GM10266 (cell line): ENCODE measurements around the gene PSMA8.
"Not testable (repeated sequence)": the region's sequence is repeated elsewhere in the genome, so short reads cannot be mapped to it uniquely, and the experiment has no call there.

ENCODE experiments used
- DNase-seq: peaks from one replicate; pipeline ENCODE4 v3.0.0; 2012; ENCODE audit errors: extremely low spot score
- CTCF ChIP-seq: IDR thresholded peaks from 2 replicates; pipeline ENCODE4 v1.5.1; 2012; ENCODE audit warnings: mild to moderate bottlenecking, low read depth; ENCODE audit not compliant: control insufficient read depth, insufficient read depth; ENCODE audit errors: missing control alignments

Gene PSMA8

GRCh38 chr18:26226229-26227050, 92.8 kb downstream of the PSMA8 start, which contains the start of gene TAF4B:
TSS of gene TAF4B (plus strand) at chr18:26226445. CDS start at chr18:26226934, 489 bp downstream.
- DNase-seq: peak; percentile 91
- TF ChIP-seq CTCF: no peak

GRCh38 chr18:26227051-26227670, 93.5 kb downstream of the PSMA8 start:
- DNase-seq: no peak
- no peak for TF ChIP-seq CTCF

- no peak for DNase-seq
- no peak for TF ChIP-seq CTCF
Observed at GRCh38 chr18:26228562-26229260, 95.0 kb downstream of the PSMA8 start.

GRCh38 chr18:26230497-26230896, 96.8 kb downstream of the PSMA8 start:
- no peak for TF ChIP-seq CTCF
- DNase-seq: no peak

GRCh38 chr18:26233208-26233607, 99.5 kb downstream of the PSMA8 start:
- no peak for DNase-seq
- TF ChIP-seq CTCF: no peak

GRCh38 chr18:26237363-26237762, 103.7 kb downstream of the PSMA8 start:
- not testable (repeated sequence) for DNase-seq

GRCh38 chr18:26238718-26239117, 105.0 kb downstream of the PSMA8 start:
- not testable (repeated sequence) for DNase-seq

GRCh38 chr18:26242392-26242791, 108.7 kb downstream of the PSMA8 start:
- DNase-seq: not testable (repeated sequence)
